SIG-M5 treated with dmso at 0.1 percent for 504 hours (cell line): ENCODE data around the gene SPOP.
"Not testable (repeated sequence)": the region's sequence is repeated elsewhere in the genome, so short reads cannot be mapped to it uniquely, and the experiment has no call there.

Experiments used
- DNase-seq: peaks from one replicate; lab custom pipeline; 2025; ENCODE audit not compliant: unreplicated experiment; lab: John Stamatoyannopoulos, UW

SPOP gene

GRCh38 chr17:49554694-49555494, 123.0 kb downstream of the SPOP start:
- DNase-seq = no peak

DNA sequence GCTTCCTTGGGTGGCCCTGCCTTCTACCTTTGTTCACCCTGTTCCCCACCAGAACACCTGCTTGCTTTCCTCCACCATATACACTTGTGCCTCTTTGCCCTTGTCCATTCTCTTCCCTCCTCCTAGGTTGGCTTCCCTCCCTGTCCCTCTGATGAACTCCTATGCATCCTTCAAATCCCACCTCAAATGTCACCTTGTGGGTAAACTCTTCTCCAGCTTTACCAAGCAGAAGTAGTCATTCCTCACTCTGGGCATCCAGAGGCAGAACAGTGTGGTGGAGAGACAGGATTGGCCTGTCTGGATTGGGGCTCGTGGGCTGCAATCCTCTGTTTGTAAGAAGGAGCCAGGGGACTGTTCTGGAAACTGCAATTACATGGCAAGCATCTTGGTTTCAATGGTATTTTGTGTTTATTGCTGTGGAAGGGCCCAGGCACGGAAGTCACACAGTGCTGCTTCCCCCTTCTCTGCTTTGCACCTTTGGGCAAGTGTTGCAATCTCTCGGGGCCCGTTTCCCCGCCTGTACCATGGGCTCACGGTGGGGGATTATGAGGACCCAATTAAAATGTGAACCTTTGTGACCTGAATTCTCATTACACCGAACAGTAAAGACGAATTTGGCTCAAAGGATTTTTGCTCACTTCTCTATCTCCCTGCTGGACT, 124.1 kb downstream of the SPOP start:
- peak; percentile 38 for DNase-seq

DNA sequence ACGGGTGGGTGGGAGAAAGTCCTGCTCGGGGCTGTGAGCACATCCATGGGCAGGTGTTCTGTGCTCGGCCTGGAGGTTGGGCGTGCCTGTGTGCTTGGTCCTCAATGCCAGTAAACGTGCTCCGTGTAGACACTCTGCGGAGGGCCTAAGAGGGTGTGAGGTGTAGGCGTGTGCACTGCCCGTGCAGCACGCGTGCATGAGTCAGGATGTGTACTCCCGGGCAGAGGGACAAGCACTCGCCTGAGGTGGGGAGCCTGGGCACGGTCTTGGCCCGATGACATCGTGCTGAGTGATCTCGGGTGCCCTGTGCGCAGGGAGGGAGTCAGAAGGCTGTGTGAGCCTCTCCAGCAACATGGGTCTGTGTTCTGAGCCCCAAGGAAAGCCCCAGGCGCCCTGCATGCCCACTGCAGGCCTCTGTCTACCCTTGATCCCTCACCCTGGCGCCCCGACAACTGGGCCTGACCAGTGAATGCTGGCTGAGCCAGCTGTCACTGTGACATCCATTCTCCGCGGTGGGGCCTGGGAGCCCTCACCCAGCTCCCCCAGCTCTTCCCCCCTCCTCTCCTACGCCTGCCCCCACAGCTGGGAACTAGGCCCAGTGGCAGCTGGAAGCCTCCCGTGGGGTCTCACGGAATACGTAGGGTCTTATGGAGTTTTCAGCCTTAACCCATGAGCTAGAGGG, 125.7 kb downstream of the SPOP start:
- no peak for DNase-seq

- DNase-seq = no peak
Observed at GRCh38 chr17:49551221-49552069, 126.5 kb downstream of the SPOP start.

- not testable (repeated sequence) for DNase-seq
Observed at GRCh38 chr17:49550764-49551163, 127.1 kb downstream of the SPOP start.

DNA sequence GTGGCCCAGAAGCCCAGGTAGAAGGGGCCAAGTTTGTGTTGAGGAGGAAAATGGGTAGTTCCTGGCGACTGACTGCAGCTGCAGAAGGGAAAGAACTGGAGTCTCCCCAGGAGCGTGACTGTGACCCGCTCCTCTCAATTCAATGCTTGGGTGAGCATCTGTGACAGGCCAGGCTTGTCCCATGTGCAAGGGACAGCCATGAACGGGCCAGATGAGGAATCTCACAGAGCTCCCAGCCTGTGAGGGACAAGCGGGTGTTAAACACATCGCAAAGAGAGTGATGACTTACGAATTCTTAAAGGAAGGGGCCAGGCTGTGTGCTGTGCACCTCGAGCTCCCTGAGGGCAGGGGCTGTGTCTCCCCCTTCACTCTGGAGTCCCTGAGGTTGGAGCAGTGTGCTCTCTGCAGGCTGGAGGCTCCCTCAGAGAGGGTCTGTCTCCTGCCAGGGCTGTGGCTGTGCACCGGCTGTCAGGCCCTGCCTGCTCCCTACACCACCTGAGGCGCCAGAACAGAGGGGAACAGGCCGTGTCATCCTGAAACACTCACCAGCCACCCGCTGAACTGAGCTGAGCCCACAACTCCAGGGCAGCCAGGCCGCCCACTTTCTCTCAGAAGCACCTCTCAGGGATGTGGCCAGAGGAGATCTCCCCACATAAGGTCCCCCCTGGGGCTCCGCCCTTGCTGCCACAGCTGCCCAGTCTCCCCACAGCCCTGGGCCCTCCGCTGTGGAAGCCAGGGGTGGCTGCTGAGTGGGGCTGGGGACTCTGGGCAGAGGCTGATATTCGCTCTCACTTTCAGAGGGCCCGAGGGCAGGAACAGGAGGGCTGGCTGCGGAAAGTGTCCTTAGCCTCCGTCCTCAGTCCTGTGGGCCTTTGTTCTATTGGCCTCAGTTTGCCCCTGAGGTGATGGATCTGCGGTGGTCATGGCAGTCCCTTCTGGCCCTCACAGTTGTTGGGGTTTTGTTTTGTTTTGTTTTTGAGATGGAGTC, 127.9 kb downstream of the SPOP start:
- DNase-seq = no peak

DNA sequence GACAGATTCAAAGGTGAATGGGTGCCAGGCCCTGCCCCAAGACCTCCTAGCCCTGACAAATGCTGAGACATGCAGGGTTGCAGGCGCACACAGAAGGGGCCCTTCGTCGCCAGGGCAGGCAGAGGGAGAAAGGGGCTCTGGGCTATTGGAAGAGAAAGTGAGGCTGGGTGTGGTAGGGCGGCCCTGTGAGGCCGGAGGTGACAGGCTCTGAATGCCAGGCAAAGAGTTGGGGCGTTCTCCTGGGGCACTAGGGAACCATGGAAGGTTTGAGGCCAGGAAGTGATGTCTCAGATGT, 128.6 kb downstream of the SPOP start:
- no peak for DNase-seq
